HG02870 (cell line): Measurements from ENCODE around the gene TBX21.

Experiments
- ATAC-seq: cut with Tn5 transposase; IDR thresholded peaks from one replicate; pipeline ENCODE4 v1.9.1; 2021; ENCODE audit warnings: mild to moderate bottlenecking, moderate library complexity; ENCODE audit not compliant: unreplicated experiment

Gene TBX21

DNA sequence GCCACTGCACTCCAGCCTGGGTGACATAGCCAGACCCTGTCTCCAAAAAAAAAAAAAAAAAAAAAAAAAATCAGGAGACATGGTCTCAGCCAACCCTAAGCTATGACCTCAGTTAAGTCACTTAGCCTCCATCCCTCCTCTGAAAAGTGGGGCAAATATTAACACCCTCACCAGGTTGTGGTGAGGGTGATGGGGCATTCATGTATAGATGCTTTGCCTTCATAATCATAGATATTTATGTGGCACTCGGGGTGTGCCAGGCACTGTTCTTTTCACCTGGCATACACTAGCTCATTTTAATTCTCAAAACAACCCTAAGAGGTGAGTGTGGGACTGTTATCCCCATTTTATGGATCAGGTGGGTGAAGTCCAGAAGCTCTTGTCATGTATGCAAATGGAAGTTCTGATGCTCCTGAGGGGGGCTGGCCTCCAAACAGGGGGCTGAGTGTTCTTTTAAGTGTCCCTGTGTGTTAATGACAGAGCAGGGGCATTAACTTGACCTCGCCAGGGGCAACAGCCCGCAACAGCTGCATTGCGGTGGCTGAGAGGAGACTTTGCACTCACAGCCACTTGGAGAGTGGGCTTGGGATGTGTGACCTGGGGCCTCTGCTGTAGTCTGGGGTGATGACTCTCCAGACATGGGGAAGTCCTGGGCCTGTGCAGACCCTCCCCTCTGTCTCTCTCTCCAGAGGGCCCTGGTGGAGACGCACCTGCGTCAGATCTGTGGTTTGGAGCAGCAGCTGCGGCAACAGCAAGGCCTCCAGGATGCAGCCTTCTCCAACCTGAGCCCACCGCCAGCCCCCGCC, 34.9 kb upstream of the TBX21 start:
- ATAC-seq, result no peak

- no peak for ATAC-seq
These were observed 34.1 kb upstream of the TBX21 start for GRCh38 chr17:47698749-47699535.

DNA sequence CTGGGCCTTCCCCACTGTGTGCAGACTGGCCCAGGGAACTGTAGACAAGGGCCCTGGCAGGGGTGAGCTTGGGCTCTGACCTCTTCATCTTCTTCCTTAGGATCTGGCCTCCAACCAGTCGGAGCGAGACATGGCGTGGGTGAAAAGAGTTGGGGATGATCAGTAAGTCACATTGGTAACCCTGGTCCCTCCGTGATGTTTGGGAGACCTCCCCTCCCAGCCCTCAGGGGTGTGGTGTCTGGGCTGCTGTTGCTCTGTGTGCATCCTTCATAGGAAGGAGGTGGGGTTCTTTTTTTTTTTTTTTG, 33.5 kb upstream of the TBX21 start:
- no peak for ATAC-seq

DNA sequence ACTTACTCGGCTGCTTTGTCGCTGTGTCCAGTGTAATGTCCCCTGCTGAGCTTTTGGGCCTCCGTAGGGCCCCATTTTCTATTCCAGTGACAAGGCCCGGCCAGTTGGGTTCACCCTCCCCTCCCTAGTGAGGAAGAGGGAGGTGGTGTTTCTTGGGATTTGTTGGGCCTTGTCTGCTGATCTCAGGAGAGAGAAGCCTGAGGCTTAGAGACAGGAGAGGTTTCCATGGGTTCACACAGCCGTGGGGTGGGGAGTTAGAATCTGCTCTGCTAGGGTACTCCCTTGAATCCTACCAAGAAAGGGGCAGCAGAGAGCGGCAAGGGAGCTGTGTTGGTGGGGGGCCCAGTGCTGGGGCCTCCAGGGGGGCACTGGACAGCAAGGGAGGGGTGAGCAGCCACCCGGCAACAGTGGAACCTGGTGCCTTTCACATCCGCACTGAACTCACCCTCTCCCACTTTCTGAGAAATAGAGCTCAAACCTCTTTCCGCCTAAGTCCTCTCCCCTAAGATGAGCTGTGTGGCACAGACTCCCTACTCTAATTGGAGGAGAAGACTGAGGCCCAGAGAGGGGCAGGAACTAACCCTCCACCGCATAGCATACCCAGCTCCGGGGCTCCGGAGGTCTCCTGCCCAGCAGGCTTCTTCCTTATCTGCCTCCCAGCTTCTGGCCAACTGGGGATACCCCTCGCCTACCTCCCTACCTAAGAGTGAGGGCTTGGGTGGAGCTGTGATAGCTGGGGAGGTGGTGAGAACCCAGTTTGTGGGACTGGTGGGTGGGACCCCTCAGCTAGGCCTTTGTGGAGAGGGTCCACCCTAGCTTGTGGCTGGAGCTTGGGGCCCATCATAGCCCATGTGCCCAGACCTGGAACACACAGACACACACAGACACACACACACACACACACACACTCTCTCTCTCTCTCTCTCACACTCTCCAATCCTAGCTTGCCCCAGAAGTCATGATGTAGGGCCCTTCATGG, 32.3 kb upstream of the TBX21 start:
- no peak for ATAC-seq

DNA sequence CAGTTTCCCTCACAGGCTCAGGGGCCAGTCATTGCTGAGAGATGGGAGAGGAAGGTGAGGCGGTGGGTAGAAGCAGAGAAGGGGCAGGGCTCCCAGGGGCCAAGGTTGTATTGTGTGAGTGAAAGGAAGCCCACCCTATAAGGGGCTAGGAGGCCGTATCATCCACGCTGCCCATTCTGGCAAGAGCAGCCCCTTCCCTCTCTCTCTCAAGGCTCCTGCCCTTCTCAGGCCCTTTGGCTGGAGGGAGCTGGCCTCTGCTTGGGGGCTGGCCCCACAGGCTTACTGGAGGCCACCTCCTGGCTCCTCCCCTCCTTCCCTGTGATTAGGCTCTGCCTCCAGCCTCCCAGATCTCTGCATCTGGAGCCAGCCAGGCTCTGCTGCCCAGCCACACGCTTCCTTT, 31.4 kb upstream of the TBX21 start:
- no peak for ATAC-seq

- ATAC-seq, result no peak
These were observed 30.5 kb upstream of the TBX21 start for GRCh38 chr17:47702391-47702995.

- ATAC-seq, result no peak
These were observed 29.8 kb upstream of the TBX21 start for GRCh38 chr17:47703191-47703591.

DNA sequence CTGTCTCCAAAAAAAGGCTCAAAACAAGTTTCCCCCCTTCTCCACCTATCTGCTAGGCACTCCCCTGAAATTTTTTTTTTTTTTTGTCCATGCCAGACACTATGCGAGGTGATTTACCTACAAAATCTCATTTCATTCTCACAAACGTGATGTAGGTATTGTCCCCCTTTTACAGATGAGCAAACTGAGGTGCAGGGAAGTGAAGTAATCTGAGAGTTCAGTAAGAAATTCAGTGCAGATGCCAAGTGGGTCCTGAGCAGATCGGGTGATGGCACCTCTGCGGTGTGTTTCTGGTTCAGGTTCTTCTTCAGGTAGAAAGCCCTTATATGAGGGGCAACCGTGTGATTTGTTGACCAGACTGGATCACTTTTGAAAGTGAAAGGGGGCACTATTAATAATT, 29.4 kb upstream of the TBX21 start:
- no peak for ATAC-seq

- no peak for ATAC-seq
These were observed 28.9 kb upstream of the TBX21 start for GRCh38 chr17:47704116-47704515.

DNA sequence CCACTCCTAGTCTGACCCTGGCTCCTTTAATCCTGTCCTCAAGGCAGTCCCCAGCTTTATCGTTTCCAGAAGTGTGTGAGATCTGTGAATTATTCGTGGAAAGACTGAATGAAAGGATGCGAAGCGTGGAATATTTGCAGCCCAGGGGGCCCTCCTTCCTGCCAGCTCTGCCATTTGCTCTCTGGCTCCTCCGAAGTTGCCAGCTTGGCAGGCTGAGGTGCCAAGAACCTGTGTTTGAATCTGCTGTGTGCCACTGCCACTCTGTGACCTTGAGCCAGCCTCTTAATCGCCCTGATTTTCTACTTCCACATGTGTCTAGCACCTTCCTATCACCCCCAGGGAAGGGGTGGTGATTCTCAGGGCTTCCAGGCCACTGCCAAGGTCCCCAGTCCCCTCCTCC, 28.3 kb upstream of the TBX21 start:
- ATAC-seq, result no peak

GRCh38 chr17:47705536-47706530, 27.2 kb upstream of the TBX21 start:
- ATAC-seq, result no peak

DNA sequence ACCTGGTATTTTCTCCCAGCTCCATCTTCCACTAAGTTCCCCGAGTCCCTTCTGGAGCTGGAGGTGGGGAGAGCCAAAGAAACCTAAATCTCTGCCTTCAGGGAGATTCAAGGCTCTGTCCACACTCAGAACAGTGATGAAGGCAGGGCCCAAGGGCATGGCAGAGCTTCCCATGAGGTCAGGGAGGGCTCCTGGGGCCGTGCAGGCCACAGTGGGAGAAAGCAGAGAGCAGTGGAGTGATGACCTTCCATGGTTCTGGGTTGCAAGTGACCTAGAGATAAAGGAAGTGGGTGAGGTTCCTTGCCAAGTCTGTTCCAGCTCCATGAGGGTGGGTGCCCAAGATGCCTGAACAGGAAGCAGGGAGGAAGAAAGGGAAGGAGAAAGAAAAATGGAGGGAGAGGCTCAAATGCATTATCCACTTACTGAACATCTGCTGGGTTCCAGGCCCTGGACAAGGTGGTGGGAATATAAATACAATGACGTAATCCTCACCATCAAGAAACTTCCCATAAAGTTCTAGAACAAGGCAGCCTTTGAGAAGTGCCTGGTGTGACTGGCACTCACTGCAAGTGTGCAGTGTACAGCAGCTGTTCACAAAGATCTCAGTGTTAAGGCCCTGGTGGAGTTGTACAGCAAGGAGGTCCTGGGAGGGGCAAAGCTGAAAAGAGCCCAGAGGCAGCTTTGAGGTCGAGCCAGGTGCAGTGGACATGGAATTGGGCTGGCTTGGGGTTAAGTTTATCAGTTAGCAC, 25.8 kb upstream of the TBX21 start:
- ATAC-seq, result no peak

DNA sequence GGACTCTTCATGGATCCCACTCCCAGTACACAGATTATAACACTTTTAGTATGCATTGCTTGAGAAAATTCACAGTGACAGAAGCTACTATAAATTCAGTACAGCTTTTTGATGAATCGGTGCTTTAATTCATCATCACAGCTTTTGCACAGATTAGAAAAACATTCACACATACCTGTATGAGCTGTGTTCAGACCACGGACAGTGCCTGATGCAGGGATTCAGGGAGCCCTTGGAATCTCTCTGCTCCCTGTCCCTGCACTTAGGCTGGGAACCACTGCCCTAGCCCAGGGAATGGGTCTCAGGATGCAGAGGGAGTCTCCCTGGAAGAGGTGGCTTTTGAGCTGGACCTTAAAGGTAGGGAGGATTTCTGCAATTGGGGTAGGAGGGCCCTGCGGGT, 25.2 kb upstream of the TBX21 start:
- no peak for ATAC-seq

GRCh38 chr17:47708312-47708863, 24.6 kb upstream of the TBX21 start:
- ATAC-seq, result no peak

- ATAC-seq, result no peak
These were observed 24.0 kb upstream of the TBX21 start for GRCh38 chr17:47708864-47709541.

DNA sequence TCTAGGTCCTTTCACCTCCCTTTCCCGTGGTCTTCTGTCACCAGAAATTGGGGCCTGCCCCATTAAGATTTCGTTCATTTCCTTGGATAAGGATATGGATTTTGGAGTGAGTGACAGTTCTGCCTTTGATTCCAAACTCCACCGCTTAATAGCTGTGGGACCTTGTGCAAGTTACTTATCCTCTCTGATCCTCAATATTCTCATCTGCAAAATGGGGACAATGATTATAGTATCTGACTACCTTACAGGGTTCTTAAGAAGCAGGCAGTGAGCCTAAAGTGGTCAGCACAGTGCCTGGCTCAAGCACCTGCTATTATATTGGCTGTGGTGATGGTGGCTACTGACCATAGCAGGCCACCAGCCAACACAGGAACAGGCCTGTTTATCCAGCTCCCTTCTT, 23.4 kb upstream of the TBX21 start:
- ATAC-seq, result no peak

- no peak for ATAC-seq
These were observed 21.5 kb upstream of the TBX21 start for GRCh38 chr17:47711366-47712099.
